ENCODE measurements around the gene LRP1B.
A peak's percentile ranks its signal among the peaks of the same experiment; 100 is the strongest.
"Not testable (repeated sequence)": the region's sequence is repeated elsewhere in the genome, so short reads cannot be mapped to it uniquely, and the experiment has no call there.

The LRP1B gene

DNA sequence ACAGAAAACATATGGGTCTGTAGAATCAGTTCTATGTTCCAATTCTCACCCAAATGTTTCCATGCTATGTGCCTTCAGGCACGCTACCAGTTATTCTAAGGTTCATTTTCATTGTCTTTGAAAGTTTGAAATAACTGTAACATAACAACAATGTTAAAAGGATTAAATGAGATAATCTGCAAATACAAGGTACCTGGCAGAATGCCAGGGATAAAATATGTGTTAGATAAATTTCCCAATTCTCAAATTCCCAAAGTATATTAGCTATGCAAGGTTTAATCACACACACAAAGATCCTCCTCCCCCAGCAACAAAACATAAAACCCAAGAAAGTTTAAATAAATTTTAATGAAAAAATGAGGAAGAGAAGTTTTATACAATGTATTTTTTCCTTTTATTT lies 261.2 kb downstream of the LRP1B start:
- no peak for DNase-seq

DNA sequence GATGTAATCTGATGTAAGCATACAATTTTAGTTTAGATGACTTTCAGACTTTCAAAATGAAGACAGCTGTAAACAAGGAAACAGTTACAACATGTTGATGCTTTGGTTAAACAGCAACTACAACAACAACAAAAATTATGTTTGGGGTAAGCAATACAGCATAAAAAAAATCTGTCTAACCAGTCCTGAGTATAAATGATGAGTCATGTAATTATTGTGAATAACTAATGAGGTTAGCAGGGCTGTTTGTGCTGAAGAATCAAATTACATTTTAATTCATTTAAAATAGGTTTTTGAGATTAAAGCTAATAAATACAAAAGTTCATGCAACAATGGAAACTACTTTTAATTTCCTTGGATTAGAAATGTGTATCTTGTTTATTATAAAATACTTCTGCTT lies 266.9 kb downstream of the LRP1B start:
- no peak for DNase-seq

DNA sequence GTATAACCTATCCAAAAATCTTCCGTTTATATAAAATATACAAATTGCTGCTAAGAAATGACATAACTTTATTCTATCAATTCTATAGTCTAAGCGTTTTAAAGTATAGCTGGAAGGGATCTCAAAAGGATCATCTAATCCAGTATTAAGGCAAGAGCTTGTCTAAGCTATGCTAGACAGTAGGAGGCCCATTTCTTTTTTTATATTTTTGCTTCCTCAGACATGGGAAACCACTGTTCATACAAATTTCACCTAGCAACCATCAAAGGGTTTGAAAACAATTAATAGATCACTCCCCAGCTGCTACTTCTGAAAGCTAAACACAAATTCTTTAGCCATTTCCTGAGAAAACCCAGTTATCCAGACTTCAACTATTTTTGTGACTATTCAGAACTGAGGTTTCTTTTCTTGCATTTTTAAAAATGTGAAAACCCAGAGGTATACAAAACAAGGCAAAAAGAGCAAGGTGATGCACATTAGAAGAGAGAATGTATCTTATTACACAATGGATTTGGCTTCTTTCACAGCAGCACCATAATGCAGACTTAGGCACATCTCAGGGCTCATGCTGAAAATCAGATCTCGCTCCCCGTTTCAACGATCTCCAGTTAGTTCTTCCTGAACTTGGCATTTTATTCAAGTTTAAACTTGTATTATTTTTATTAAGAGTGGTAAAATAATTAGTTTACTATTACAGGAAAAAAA lies 274.4 kb downstream of the LRP1B start:
- no peak for DNase-seq

DNA sequence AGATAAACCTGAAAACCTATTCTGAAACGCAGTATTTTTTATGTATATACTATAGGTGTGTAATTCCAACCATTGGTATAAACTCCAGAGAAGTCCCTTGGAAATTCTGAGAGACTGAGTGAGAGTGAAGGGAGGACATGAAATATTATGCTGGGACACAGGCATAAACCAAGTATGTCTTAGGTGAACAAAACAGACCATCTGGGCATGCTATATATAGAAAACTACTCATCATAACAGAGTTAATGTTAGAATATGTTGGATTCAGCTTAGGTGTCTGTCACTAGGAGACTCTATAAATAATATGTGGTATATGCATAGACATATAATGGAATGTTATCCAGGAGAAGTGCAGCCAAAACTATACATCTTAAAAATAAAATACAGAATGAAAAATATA lies 282.6 kb downstream of the LRP1B start:
- DNase-seq: no peak

DNA sequence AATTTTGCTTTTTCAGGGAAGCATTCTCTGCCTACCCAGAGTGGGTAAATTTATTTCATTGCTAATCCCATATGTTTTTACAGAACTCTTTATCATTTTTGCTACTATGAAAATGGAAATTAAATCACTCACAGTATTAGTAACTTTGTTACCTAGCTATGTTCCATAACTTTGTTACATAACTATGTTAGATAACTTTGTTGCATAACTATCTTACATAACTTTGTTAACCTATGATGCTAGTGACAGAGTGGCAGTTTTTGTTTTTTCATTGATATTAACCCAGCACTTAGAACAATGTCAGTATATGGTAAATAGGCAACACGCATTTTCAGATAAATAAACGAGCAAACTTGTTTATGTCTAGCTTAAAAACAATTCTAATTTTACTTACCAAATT lies 286.6 kb downstream of the LRP1B start:
- no peak for DNase-seq

DNA sequence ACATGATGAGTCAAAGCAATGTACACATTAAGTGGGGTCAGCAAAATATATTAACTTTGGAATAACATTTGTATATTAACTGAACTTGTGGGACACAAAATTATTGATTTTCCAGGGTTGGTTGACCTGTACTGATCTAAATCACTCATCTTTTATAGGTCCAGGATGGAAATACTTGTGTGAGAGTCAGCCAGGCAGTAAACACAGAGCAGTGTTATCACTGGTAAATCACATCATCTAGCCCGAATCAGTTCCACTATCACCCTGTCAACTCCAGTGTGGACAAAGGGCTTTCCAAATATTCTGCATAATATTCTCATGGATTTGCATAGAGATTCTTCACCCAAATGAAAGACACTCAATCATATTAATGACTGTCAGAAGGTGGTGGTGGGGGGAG lies 295.7 kb downstream of the LRP1B start:
- DNase-seq: no peak

DNA sequence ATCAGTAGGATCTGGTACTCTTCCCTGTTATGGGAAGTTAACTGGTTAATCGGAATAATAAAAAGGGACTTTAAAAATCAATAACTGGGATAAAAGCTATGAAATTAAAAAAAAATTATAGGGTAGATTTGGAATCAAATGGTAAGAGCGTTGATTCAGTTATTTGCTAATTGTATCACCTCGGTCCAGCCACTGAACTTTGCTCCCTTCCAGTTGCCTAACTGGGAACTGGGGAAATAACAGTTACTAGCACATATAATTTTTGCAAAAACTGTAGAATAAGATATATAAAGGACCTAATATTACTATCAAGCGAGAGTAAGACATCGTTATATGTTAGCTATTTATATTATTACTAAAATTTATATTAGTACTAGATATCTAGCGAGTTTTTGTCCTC lies 302.1 kb downstream of the LRP1B start:
- DNase-seq: no peak

DNA sequence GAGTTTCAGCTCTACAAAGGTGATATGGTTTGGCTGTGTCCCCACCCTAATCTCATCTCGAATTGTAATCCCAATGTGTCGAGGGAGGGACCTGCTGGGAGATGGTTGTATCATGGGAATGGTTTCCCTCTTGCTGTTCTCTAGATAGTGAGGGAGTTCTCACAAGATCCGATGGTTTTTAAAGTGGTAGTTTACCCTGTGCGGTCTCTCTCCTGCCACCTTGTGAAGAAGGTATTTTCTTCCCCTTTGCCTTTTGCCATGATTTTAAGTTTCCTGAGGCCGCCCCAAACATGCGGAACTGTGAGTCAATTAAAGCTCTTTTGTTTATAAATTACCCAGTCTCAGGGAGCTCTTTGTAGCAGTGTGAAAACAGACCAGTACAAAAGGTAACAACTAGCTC lies 306.0 kb downstream of the LRP1B start:
- no peak for DNase-seq

DNA sequence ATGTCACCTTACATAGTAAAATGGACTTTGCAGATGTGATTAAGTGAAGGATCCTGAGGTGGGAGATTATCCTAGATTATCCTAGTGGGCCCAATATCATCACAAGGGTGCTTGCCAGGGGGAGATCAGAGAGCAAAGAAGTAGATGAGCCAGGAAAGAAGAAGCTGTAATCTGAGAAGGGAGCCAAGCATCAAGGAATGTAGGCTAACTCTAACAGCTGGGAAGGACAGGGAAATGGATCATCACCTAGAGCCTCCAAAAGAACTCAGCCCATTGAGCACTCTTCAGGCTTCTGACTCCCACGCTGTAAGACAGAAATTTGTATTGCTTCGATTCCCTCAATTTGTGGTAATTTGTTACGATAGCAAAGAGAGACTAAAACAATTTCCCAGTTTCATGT lies 309.9 kb downstream of the LRP1B start:
- no peak for DNase-seq

DNA sequence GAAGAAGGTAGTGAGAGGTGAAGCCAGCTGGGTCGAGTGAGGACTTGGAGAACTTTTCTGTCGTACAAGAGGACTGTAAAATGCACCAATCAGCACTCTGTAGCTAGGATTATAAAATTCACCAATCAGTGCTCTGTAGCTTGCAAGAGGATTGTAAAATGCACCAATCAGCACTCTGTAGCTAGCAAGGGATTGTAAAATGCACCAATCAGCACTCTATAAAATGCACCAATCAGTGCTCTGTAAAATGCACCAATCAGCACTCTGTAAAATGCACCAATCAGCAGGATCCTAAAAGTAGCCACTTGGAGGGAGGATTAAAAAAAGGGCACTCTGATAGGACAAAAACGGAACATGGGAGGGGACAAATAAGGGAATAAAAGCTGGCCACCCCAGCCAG lies 315.5 kb downstream of the LRP1B start:
- DNase-seq: not testable (repeated sequence)

DNA sequence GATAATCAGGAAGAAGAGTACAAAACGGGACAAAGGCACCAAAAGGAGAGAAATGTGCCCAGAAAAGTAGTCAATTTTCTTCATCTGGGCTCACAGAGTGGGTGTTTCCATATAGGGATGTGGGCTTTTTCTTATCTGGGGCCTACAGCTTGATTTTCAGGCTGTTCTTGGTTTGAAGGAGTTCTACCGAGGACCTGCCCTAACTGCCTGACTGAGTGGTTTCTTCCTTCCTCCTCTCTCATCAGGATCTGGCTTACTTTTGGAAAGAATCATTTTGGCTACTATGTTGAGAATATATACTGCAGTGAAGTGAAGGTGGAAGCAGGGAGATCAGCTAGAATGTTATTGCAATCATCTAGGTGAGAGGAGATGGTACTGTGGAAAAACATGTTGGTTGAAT lies 316.7 kb downstream of the LRP1B start:
- no peak for DNase-seq

DNA sequence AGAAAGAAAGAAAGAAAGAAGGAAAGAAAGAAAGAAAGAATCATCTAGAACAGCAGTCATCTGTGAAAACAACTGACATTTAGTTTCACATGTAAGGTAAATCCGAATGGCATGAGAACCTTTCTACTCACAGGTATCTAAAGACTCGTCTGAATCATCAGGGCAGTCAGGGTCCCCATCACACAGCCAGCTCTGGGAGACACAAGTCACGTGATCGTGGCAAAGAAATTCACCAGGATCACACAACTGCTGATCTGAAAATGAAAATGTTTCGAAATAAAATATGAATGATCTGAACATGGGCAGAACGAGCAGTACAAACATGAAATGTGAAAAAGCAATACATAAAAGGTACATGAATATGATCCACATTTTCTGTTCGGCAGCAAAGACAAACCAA lies 320.7 kb downstream of the LRP1B start:
- DNase-seq: no peak

DNA sequence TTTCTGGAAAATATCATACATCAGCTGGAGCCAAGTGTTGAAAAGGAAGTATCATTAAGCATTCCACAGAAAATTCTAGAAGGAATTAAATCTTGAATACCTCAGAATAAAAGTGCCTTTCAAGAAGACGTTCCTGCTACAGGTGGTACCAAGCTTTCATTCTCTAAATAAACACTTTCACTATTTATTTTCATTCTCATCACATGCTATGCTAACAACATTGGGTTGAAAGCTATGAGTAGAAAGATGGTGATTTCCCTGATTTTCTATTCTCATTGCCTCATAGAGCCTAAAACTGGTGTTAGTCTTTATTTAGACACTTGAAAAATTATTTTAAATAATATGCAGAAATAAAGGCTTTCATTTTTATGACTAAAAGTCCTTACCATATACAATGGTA lies 324.7 kb downstream of the LRP1B start:
- no peak for DNase-seq

DNA sequence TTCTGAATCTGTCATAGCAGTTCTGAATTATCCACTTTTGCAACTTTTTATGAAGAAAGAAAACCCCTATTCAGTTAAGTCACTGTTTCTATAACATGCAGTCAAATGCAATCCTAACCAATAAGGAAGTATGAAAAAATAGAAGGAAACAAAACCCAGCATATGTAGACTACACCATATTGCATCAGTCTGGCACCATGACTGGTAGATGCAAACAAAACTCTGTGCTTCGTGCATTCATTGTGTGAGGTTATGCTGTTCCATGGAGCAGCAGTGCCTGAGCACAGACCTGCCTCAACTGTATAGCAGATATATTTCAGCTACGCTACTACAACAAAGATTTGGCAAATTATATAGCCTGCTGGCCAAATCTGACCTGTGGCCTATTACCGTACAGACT lies 325.5 kb downstream of the LRP1B start:
- DNase-seq: no peak

DNA sequence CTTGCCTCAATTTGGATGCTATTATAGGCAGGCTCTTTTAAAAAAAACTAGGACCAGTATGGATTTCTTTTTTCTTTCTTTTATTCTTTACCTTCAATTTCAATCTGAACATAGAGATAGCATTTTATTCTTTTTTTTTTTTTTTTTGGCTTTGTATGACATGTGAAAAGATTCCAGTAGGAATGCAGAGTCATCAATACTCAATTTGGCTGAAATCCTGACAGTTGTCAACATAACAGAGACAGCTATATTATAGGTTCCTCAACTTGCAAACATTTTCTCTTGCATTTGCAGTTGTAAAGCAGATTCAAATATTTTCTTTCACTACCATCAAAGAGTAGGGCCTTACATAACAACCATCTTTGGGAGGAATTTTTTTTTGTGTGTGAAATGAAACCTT lies 334.4 kb downstream of the LRP1B start:
- no peak for DNase-seq

DNA sequence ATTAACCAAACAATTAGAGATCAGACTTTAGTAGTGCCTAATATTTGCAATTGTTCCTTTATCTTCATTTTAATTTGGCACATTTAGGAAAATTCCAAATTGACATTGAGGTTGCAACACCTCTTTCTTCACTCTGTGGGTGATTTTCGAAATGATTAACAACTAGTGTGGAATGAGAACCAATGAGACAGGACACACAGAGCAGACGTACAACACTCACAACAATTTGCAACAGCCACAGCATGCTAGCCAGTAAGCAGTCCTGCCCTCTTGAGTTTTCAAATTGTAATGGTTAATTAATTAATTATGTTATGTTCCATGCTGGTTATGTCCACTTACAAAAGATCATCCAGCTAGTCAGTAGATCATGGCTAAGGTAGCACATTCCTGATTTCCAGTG lies 339.3 kb downstream of the LRP1B start:
- no peak for DNase-seq

DNA sequence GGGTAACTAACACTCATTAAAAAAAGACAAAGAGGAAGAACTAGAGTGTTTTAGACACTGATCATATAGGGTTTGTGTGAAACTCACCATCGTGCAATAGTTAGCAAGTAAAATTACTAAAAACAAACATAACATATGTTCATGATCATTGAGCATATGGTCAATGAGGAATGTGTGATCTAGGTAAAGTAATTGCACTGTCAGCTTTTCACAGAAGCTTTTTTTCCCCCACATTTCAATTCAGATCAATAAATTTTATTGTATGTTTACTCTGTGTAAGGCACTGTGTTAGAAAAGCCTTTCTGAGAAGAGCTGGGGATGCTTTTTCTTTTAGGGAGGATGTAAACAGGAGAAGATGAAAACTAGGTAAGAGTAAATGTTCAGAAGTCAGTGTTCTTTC lies 348.2 kb downstream of the LRP1B start:
- DNase-seq: no peak

DNA sequence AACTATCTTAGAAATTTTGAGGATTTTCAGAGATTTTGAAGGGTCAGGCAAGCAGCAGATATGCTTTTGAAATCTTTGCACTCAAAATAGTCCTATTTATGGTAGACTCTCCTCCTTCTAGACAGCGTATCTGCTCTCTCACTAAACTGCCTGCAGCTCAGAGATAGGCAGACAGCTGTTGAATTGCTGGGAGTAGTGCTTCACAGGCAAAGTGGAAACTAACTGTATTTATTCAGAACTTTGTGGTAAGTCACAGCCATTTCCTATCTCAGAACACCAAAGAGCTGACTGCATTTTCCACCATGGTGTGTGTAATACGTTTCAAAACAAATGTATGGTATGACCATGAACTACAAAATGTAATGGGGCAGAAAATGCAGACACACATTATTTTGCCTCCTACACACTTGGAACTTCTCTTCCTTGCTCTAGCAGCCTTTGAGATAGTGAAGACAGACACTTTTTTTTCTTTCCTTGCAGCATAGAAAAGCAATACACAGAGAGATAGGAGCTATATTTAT lies 352.4 kb downstream of the LRP1B start:
- DNase-seq: no peak

DNA sequence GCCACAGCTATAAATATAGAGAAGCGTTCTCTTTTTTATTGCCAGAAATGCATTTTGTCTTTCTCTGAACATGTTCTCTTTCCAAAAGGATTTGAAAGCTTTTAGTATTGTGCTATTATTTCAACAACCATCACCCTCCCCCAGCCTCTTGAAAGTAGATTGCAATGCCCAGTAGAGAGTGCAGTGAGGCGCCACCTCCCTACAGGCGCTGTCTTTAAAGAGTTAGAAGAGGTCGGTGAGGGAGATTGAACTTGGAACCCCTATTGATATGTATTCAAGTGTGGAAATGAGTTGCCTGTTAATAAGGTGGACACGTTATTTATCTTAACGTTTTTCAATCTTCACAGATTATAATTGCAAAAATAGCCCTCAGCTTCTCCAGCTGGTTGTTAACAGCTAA lies 360.3 kb downstream of the LRP1B start:
- no peak for DNase-seq

DNA sequence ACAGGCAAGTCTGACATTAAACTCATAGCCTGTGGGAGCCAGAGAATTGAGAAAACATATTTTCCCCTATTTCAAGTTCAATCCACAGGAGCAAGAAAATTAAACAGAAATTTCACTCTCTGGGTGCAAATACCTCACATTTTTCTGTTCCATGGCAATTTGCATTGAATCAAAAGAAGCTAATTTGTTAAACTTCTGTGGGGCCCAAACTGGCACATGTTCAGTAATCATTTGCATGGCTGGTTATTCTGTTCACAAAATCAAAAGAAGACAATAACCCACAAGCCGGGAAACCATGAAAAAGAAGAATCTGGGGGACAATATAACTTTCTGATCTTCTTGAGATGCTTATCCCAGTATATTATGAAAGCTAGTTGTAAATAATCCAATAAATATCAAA lies 363.1 kb downstream of the LRP1B start:
- DNase-seq: no peak

DNA sequence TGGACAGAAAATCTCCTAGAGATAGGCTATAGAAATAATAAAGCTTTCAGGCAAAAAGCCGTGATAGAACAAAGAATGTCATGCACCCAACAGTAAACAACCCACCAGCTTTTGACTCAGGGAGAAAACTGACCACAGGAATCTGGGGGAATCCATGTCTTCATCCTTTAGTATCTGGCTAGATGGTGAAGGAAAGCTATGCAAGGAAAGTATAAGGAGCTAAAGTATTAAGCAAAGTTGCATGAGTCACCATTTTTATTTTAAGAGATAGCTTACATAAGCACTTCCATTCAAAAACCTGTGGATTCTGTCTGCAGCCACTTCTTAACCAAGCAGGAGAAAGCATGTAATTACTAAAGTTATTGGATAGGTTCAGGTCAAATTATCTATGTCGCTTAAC lies 363.8 kb downstream of the LRP1B start:
- DNase-seq: peak; percentile 92

DNA sequence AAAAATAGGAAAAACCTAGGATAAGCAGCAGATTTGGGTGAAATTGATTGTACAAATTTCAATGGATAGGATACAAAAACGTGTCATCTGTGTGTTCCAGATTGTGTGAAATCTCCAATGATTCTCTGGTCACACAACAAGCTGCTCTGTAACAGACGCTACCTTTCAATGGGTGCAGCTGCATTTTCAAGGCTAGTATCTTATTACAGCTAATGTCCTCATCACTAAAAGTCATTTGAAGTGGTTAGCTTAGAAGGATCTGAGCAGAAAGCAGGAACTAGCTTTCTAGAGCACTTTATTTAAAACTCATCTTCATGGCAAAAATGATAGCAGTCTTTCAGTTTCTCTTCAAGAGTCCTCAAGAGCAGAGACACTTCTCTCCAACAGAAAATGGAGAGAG lies 364.6 kb downstream of the LRP1B start:
- DNase-seq: no peak

DNA sequence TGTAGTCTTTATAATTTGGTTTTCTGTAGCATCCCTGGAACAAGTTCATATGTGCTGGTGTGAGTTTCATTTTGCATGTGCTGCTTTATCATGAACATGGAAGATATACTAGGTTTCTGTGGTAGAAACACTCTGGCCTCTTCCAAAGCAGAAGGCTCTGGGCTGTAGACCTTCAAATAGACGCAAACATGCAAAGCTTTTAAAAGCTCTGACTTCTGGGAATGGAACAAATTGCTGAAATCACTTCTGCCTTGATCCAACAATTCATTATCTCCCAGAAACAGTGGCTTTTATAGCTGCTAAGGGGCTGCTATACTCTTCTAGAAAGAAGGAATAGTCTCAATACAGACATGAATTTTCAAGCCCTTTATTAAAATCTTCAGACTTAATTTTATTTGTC lies 382.2 kb downstream of the LRP1B start:
- DNase-seq: no peak

DNA sequence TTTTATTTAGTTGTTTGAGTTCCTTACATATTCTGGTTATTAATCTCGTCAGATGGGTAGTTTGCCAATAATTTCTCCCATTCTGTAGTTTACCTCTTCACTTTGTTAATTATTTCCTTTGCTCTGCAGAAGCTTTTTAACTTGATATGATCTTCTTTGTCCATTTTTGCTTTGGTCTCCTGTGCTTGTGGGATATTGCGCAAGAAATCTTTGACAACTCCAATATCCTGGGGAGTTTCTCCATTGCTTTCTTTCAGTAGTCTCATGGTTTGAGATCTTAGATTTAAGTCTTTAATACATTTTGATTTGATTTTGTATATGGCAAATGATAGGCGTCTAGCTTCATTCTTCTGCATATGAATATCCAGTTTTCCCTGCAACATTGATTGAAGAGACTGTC lies 389.2 kb downstream of the LRP1B start:
- DNase-seq: no peak

DNA sequence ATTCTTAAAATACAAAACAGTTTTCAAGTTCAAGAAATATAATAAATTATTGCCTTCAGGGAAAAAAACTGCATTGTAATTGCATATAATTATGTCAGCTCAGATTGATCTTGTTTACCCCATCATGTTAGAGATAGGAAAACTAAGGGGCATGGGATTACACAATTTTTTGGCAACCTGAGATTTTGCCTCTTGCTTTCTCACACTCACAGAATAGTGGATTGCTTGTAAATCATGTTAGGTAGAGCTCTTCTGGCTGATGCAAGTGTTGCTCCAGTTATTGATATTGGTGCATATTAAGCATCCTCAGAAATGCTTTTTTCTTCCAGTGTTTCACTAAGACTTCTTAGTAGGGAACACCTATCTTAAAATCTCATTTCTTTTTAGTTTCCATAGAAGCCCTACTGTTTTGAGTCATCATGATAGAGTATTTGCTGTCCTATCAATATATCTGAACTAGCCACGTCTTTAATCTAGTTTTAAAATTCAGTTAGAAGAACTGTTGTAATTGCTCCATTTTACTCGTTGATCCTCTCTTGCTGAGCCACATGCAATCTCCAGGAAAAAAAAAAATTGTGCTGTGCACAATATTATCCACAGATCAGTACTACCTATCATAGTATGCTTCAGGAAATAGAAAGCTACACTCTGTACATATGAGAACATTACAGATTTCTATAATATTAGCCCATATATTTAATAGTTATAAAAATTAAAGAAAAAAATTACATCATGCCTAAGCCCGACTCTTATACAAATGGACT lies 393.1 kb downstream of the LRP1B start:
- no peak for DNase-seq
